Measurements from ENCODE around the gene PRKCQ. TPM values are rescaled to one million over a fixed set of nuclear protein-coding genes. Genes with fewer than 3 reads are reported as not detected.
A peak's percentile ranks its signal among the peaks of the same experiment; 100 is the strongest.
"Not testable (repeated sequence)": the region's sequence is repeated elsewhere in the genome, so short reads cannot be mapped to it uniquely, and the experiment has no call there.

Gene PRKCQ
- polyA plus RNA-seq, 10 donors = 8.4 to 18.1 (median 13.5) TPM

GRCh38 chr10:6385665-6386064 lies 194.4 kb downstream of the PRKCQ start:
- no peak for DNase-seq

GRCh38 chr10:6384847-6385246 lies 195.2 kb downstream of the PRKCQ start:
- no peak for DNase-seq

GRCh38 chr10:6384031-6384430 lies 196.0 kb downstream of the PRKCQ start:
- no peak for DNase-seq

- DNase-seq = no peak
Measured at GRCh38 chr10:6383096-6383812, 196.8 kb downstream of the PRKCQ start.

GRCh38 chr10:6382081-6382480 lies 198.0 kb downstream of the PRKCQ start:
- peak; percentile 41 to 65 (median 48) for DNase-seq

GRCh38 chr10:6380478-6380877 lies 199.6 kb downstream of the PRKCQ start:
- not testable (repeated sequence) for DNase-seq

- no peak for DNase-seq
Measured at GRCh38 chr10:6379015-6379776, 200.9 kb downstream of the PRKCQ start.
